CD4-positive, alpha-beta T cell treated with Interleukin-17A for 4 hours (primary cell): ENCODE measurements around the gene KRT35.

ENCODE experiments used
- DNase-seq: peaks from one replicate; pipeline ENCODE4 v3.0.0-alpha.2; 2020; ENCODE audit warnings: mixed read lengths

Gene KRT35

DNA sequence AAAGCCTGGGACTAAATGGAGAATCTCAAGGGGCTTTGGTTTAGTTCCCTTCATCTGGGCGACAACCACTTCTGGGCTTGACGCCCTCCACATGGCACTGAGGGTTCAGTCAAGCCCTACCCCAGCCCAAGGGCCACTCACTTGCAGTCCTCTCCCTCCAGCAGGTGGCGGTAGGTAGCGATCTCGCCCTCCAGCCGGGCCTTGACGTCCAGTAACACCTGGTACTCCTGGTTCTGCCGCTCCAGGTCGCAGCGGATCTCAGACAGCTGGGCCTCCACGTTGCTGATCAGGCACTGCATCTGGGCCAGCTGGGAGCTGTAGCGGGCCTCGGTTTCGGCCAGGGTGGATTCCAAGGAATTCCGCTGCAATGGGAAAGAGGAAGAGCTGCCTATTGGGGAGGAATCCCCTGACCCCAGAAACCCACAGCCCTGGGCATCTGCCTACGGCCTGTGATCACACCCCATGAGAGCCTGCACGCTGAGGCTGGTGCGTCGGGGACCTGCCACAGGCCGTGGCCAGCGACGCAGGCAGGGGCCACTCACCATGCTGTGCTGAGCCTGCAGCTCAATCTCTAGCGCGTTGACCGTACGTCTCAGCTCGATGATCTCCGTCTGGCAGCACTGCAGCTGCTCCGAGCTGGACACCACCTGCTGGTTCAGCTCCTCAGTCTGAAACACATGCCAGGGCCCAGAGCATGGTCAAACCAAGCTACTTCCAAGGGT, 6.0 kb upstream of the KRT35 start:
- DNase-seq = peak; percentile 44

DNA sequence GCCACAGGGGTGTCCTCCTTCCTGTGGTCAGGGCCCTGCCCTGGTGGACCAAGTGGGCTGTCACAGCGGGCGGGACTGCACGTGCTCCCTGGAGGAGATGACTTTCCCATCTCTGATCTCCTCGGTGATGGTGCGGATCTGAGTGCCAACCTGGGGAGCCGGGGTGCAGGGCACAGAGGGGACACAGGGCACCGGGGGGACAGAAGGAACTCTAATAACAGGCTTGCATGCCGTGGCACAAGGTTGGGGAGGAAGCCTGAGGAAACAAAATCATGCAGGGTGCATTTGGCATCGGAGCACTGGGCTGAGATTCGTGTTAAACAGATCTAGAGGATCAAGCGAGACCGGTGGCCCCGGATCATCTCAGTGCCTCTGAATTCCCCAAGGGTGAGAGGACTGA, 5.4 kb upstream of the KRT35 start:
- no peak for DNase-seq

DNA sequence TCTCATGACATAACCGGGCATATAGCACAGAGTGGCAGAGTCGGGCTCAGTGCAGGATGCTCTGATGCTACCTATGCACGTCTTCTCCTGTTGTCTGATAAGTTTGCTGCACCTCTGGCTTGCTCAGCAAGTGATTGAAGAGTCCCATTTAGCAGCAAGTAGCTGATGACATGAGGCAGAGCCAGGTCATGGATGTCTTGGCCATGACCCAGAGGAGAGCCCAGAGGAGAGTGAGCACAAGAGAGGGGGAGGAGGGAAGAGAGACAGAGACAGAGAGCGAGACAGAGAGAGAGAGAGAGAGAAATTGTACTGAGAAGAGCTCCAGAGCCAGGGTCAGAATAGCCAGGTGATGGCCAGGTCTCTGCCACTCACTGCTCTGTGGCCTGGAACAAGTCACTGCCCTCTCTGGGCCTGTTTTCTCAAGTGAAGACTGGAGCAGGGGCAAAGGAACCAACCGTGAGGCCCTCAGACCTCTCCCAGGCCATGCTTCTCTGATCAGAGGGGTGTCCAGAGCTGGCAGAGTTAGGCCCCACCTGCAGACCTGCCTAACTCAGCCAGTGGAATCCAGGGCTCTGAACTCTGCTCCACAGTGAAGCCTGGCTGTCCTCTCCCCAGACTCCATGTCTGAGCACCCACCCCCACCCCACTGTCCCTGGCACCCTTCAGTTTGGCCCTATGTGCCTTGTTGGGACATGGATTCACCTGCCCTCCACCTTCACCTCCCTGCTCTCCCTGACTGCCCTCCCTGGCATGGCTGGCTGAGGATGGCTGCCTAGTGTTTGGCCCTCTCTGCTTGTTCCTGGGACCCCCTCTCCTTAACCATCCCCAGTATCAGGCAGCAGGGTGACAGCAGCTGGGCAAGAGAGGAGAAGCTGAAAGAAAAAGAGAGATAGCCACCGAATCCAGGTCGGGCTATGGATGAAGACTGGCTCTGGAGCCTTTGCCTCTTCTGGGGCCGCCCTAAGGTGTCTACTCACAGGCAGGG, 4.3 kb upstream of the KRT35 start:
- no peak for DNase-seq

DNA sequence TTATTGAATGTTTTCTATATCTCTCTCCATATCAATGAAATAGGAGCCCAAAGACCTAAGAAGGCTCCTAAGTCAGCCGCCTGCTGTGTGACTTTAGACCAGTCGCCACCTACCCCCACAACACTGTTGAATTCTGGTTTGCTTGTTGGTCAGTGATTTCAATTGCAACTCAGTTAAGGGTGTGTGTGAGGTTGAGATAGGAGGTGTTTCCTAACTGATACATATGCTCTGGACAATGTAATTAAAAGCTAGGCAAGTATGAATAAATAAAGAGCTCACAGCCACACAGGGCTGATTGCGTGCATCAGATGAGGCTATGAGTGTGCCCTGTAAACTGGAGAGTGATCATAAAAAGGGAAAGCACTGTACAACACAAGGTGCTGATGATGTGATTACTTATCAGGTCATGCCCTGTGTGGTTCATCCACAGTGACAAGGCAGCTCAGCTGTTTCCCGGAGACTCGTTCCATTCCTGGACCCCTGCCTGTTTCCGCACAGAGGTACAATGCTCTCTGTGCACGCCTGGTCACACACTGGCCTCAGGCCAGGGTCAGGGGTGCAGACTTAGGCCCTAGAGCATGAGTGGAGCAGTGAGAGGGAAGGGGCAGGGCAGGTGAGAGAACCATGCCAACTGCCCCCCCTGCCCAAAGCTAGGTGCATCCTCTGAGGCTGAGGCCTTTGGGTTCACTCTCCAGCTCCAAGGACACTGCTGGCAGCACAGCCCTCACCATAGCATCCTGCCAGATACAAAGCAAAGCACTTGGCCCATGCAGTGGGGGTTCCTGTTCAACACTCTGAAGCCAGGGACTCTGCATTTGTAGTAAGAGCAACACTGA, 3.3 kb upstream of the KRT35 start:
- no peak for DNase-seq

DNA sequence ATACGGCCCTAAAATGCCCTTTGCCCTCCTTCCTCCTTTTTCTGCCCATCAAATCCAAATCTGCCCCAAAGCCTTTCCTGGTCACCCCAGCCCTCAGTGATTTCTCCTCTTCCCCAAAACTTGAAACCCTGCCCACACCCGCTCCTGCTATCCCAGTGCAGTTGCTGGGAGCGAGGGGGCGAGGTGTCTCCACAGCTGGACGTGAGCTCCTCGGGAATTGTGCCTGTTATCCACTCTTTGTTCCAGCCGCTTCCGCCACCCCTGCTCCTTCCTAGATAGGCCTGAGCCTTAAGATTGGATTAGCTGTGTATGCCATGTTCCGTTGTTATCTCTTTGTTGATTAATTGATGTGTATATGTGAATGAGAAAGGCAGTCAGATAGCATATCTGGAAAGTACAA, 2.6 kb upstream of the KRT35 start:
- no peak for DNase-seq

DNA sequence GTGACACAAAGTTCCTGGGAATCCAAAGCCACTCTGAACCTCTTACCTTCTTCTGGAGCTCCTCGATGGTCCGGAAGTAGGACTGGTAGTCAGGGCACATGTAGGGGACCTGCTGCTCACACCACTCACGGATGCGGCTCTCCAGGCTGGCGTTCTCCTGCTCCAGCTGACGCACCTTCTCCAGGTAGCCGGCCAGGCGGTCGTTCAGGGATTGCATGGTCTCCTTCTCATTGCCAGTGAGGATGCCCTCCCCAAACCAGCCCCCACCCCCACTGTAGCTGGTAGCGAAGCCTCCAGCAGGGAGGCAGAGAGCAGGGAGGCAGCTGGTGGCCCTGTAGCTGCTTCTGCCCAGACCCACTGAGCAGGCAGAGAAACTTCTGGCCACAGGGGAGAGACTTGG, 370 bp downstream of the KRT35 start:
- DNase-seq = no peak

DNA sequence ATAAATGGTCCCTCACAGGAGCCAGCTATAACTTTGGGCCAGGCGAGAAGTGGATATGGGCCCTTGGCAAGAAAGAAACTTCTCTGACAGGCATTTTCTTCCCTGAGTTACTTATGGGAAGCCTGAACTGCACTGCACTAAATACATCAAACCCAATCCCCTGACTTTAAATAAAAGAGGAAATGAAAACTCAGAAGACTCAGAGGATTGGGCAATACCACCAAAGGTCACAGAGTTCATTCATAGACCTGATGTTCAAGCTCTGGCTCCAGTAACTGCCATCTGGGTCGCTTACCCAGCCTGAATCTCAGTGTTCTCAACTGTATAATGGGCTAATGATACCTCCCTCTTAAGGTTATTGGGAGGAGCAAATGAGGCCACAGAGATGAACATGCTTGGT, 815 bp downstream of the KRT35 start:
- DNase-seq = no peak

DNA sequence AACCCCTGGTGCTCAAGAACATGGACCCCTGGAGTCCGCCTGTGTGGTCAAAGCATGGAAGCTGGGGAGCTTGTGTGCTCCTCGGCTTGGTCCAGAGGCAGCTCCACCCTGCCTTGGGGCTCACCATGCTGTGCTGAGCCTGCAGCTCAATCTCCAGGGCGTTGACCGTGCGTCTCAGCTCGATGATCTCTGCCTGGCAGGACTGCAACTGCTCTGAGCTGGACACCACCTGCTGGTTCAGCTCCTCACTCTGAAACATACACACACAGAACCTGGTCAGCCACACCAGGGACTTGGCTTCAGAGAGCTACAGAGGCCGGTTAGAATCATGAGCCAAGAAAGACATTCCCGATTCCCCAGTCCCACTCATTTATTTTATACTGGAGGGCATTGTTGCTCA, 2.7 kb downstream of the KRT35 start:
- no peak for DNase-seq

DNA sequence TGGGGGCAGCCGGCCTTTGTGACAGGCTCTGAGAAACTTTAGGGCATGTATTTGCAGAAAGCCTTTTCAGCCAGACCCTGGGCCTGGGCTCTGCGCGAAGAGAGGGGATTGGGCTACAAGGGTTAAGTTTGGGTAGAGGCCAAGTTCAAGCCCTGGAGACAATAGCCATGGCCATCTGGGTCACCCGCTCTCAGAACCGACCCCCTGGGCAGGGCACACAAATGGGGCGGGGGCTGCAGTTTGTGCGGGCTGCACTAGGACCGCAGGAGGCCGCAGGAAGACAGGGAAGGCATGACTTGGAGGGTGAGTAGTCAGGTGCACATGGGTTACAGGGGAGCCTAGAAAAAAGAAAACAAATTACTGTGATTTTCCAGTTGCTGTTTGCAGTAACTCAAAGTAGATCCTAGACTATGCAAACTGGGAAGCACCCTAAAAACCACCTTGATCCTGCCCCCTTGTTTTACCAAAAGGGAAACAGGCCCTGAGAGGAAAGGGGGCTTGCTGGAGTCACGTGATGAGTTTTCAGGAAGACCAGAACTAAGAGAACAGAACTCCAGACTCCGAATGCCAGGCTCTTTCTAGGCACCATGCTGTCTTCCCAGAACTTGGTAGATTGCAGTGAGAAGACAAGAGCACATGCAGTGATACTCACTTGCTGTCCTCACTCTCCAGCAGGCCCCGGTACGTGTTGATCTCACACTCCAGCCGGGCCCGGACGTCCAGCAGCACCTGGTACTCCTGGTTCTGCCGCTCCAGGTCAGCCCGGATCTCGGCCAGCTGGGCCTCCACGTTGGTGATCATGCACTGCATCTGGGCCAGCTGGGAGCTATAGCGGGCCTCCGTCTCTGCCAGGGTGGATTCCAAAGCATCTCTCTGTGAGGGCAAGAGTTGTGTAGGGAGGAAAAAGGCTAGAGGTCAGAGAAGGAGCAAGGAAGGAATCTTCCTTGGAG, 3.8 kb downstream of the KRT35 start:
- DNase-seq = no peak

DNA sequence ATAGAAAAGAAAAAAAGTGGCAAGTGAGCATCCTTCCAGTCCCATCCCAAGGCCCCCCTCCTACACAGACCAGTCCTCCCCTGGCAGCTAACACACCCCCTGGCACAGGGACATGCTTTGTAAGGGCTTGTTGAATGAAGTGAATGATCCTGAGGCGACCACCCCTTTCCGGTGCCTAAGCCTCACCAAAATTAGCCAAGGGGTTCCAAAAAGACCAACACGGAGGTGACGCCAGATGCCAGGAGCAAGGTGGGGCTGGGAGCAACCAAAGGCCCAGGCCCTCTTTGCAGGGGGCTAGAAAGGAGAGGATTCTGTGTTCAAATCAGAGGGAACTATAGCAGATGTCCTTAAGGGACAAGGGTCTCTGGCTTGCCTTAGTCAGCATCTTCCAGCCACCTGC, 5.5 kb downstream of the KRT35 start:
- DNase-seq = no peak

DNA sequence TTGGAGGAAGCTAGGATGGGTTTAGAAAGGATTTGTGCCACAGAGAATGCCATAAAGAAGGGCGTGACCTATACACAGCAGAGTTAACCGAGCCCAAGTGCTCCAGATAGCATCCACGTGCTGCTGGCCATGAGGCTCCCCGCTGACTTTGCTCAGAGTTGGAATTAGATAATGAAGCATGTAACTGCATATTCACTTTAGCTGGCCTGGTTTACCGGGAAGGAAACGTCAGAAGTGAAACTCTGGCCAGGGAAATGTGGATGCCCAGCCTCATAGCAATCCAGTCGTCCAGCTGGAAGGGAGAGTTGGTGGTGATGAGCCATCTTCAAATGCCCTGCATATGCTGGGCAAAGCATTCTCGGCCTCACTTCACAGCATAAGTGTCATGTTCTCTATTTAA, 6.1 kb downstream of the KRT35 start:
- DNase-seq = no peak

DNA sequence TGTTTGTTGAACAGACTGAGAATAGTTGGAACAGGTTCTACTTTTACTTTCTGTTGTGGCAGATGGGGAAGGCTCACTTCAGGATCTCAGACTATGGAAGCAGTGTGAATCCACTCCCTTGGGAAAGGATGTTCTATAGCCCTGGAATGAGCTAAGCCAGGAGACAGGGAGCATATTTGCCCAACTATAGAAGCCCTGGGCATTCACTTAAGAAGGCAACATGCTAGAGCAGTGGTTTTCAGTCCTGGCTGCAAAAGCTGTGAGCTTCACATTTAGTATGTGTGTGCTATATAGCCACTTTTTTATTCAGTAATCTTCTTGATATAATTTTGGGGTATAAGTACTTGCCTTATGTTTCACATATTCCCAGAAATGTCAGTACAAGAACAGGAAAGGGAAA, 12.6 kb downstream of the KRT35 start:
- no peak for DNase-seq

DNA sequence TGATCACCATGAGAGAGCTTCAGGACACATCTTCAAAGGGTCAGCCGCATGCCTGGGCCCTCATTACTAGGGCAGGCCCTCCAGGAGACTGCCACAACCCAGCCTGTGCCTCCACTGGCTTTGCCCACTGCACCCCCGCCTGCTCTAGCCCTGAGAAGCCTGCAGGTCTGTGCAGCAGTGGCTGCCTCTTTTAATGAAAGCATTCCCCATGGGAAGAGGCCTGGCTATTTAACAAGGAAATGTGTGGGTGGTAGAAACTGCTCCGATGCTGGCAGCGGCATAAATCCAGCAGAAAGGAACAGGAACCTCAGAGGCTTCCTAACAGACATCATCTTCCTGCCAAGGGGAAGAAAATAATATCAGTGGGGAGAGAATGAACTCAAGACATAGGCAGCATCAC, 13.4 kb downstream of the KRT35 start:
- no peak for DNase-seq

DNA sequence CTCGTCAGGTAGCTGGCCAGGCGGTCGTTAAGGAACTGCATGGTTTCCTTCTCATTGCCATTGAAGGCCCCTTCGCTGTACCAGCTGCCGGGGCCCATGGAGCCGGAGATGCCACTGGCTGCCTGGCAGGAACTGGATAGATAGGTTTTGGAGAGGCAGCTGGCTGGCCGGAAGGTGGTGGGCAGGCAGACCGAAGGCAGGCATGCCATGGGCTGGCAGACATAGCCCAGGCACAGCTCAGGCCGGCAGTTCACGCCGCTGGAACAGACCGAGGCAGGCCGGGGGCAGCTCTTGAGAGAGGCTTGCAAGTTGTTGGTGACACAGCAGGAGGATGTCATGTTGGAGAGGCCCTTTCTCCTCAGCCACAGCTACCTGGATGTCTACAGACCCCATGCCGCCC, 14.0 kb downstream of the KRT35 start, which contains the start of gene KRT32:
KRT32 (minus strand) TSS at position 399 of the 400 bp plus-strand sequence; CDS start at position 338, 61 bp downstream.
- no peak for DNase-seq

DNA sequence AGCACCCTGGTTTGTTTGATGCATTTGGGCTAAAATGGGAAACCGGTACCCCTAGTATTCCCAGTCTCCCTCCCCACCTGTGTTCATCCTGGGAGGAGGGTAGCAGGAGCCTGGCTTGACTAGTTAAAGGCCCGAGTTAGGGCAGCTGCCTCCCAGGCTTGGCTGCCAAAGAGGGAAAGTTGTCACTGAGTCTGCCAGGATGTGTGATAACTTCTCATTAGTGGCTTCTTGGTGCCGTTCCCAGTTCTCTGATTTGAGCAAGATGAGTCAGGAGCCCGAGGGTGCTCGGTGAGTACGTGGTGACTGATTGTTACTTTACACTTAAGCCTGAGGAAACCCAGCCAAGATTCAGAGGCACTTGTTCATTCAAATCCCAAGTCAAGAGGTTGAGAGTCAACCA, 16.3 kb downstream of the KRT35 start:
- no peak for DNase-seq

DNA sequence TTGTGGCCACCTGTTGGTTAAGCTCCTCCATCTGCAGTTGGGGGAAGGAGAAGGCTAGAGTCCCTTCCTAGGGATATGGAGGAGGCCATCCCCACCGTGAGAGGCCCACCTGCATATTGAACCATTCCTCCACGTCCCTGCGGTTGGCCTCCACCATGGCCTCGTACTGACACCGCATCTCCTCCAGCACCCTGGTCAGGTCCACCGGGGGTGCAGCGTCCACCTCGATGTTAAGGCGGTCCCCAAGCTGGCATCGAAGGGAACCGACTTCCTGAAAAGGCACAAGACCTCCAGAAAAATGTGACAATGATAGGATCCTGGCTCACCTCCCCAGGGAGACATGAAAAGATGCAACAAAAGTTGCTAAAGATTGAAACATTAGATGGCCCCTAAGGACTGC, 16.8 kb downstream of the KRT35 start:
- no peak for DNase-seq

DNA sequence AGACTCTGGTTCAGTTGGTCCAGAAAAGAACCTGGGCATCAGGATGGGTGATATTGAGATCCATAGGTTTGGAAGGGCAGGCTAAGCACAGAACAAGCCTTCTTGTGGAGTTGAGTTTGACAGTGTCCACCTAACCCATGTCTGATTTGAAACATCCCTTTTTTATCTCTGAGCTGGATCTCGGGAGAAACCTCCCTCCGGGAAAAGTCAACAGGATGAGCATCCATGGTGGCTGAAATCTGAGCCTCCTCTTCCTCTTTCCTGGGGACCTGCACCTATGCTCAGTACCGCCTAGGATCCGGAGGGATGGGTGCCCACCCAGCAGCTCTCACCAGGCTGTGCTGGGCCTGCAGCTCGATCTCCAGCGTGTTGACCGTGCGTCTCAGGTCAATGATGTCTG, 17.2 kb downstream of the KRT35 start:
- DNase-seq = no peak

DNA sequence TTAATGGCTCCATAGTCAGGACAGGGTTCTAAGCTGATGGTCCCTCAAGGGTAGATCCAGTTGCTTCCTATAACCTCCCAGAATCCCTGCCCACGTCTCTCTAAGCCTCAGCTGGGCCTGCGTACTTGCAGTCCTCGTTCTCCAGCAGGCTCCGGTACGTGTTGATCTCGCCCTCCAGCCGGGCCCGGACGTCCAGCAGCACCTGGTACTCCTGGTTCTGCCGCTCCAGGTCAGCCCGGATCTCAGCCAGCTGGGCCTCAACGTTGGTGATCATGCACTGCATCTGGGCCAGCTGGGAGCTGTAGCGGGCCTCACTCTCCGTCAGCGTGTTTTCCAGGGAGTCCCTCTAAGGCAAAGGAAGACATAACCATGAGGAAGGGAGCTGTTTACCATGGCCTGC, 18.2 kb downstream of the KRT35 start:
- no peak for DNase-seq

DNA sequence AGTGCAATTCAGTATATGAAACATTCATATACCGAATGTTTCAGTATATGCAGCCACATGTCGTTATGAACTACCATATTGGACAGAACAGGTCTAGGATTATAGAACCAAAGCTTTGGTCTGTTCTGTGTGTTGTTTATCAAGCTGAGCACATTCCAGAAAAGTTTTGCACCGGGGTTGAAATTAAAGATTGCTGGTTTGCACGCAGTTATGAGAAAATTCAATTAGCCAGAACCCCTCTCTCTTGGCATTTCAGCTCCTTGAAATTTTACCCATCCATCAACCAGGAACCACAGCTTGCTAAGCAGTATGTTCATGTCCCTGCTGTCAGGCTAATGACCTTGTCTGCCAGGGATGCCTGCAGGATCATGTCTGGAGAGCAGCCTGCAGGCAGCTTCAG, 23.3 kb downstream of the KRT35 start:
- DNase-seq = no peak

DNA sequence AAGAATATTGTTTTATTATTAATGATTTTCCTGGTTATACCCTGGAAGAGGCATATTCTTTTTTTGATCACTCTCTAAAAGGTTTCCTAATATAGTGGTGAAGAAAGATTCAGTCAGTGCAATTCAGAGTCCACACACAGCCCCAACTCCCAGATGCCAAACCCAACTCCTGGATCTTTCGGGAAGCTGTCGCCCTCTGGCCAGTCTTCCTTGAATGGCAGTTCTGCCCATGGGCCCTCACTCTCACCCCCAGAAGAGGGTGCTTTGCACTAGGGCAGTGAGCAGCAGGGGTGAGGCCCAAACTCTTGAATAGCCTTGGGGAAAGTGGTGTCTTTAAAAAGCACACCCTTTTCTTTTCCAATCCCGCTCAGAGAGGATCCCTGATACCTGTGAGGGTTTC, 24.7 kb downstream of the KRT35 start:
- no peak for DNase-seq

DNA sequence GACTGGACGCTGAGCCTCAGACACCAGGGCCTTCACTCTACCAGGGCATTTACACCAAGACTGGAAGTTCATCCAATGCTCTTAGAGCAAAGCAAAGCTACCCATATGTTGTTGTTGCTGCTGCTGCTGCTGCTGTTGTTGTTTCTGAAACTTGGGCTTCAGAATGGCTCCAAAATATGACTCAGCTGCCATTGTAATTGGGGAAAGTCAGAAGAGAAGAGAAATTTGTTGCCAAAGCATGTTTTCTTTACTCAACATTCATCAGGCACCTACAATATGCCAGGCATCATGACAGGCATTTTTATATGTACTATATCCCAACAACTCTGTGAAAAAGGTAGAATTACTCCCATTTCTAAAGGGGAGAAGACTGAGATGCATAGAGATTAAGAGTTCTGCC, 25.7 kb downstream of the KRT35 start:
- DNase-seq = no peak

DNA sequence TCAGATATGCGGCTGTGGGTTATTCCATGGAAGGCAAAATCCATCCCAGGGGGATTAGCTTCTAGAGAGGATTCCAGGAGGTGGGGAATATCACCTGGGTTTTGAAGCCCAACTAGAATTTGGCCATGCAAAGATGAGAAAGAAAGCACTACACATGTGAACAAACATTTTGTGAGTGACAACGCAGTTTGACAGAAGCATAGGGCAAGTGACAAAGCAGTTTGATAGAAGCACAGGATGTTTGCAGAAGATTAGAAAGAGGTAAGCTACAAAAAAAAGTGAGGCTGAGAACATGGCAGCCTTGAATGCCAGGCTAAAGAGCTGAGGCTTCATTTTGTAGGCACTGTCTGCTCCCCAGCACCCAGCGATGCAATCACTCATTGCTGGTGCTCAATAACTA, 27.9 kb downstream of the KRT35 start:
- DNase-seq = no peak
